GM23338 (cell line): ENCODE results near the gene CDX1. TPM values are rescaled to one million over a fixed set of nuclear protein-coding genes. Genes with fewer than 3 reads are reported as not detected.

Experiments used
- ATAC-seq: fragments of 200-7000 bp; cut with Tn5 transposase; 3 replicates; pipeline ENCODE4 v1.9.1; 2020
- DNase-seq: peaks from one replicate; pipeline ENCODE4 v3.0.0-alpha.2; 2015; ENCODE audit warnings: low spot score
- H2AFZ ChIP-seq: fragments of 200-600 bp; sonication (generic); 2 replicates; pipeline ENCODE4 v1.8.0; 2016; ENCODE audit warnings: antibody characterized with exemption, mild to moderate bottlenecking, moderate library complexity
- H3F3A ChIP-seq: fragments of 200-600 bp; sonication (generic); replicated peaks from 2 replicates; pipeline ENCODE4 v1.8.0; 2017; ENCODE audit warnings: antibody characterized with exemption, mixed run types, low read depth
- H3K27ac ChIP-seq: fragments of 200-600 bp; sonication (generic); 2 replicates; pipeline ENCODE4 v1.6.1; 2016; ENCODE audit warnings: low read depth
- H3K27me3 ChIP-seq: fragments of 200-600 bp; sonication (generic); 2 replicates; pipeline ENCODE4 v1.8.0; 2016; ENCODE audit warnings: mild to moderate bottlenecking, mixed run types, moderate library complexity; ENCODE audit not compliant: insufficient read depth
- H3K36me3 ChIP-seq: fragments of 200-600 bp; sonication (generic); 2 replicates; pipeline ENCODE4 v1.8.0; 2016; ENCODE audit warnings: mild to moderate bottlenecking; ENCODE audit not compliant: insufficient read depth
- H3K4me1 ChIP-seq: fragments of 200-600 bp; sonication (generic); 2 replicates; pipeline ENCODE4 v1.8.0; 2016; ENCODE audit warnings: mild to moderate bottlenecking, moderate library complexity; ENCODE audit not compliant: insufficient read depth
- H3K4me2 ChIP-seq: fragments of 200-600 bp; sonication (generic); 2 replicates; pipeline ENCODE4 v1.7.1; 2017; ENCODE audit warnings: mixed run types
- H3K4me3 ChIP-seq: fragments of 200-600 bp; sonication (generic); 2 replicates; pipeline ENCODE4 v1.6.1; 2016; ENCODE audit warnings: mixed run types
- H3K79me2 ChIP-seq: fragments of 200-600 bp; sonication (generic); replicated peaks from 2 replicates; pipeline ENCODE4 v1.8.0; 2017; ENCODE audit warnings: mild to moderate bottlenecking; ENCODE audit not compliant: insufficient read depth
- H3K9me2 ChIP-seq: fragments of 200-600 bp; sonication (generic); 2 replicates; pipeline ENCODE4 v1.8.0; 2017; ENCODE audit not compliant: insufficient read depth
- H4K20me1 ChIP-seq: fragments of 200-600 bp; sonication (generic); replicated peaks from 2 replicates; pipeline ENCODE4 v1.8.0; 2017; ENCODE audit warnings: mild to moderate bottlenecking; ENCODE audit not compliant: insufficient read depth
- H3K27ac Mint-ChIP-seq: 2 replicates; pipeline ENCODE4 v1.8.0; 2020; ENCODE audit warnings: inconsistent platforms, mild to moderate bottlenecking, moderate library complexity, mixed read lengths
- H3K27me3 Mint-ChIP-seq: 3 replicates; pipeline ENCODE4 v1.8.0; 2022; ENCODE audit warnings: low read depth, mild to moderate bottlenecking, moderate library complexity, mixed read lengths, inconsistent platforms; ENCODE audit not compliant: insufficient read depth, poor library complexity
- H3K36me3 Mint-ChIP-seq: 3 replicates; pipeline ENCODE4 v1.8.0; 2021; ENCODE audit warnings: low read depth, mild to moderate bottlenecking, inconsistent platforms, moderate library complexity, mixed read lengths
- H3K4me1 Mint-ChIP-seq: 3 replicates; pipeline ENCODE4 v1.8.0; 2020; ENCODE audit warnings: mild to moderate bottlenecking, inconsistent platforms, mixed read lengths
- H3K4me3 Mint-ChIP-seq: 3 replicates; pipeline ENCODE4 v1.8.0; 2021; ENCODE audit warnings: moderate library complexity, mild to moderate bottlenecking, inconsistent platforms, mixed read lengths
- H3K9me3 Mint-ChIP-seq: 3 replicates; pipeline ENCODE4 v1.8.0; 2020; ENCODE audit warnings: moderate library complexity, mild to moderate bottlenecking, inconsistent platforms, mixed read lengths
- CREB1 ChIP-seq: fragments of 250-450 bp; sonication (Bioruptor Pico); IDR thresholded peaks from 2 replicates; pipeline ENCODE4 v1.5.0; 2020; ENCODE audit warnings: low read depth, mild to moderate bottlenecking, moderate library complexity
- EZH2 ChIP-seq: fragments of 200-600 bp; sonication (generic); IDR thresholded peaks from one replicate; pipeline ENCODE4 v1.8.0; 2017; ENCODE audit warnings: antibody characterized with exemption, mild to moderate bottlenecking, low read depth; ENCODE audit not compliant: unreplicated experiment
- JUNB ChIP-seq: IDR thresholded peaks from one replicate; pipeline ENCODE4 v1.6.1; 2016; ENCODE audit warnings: antibody characterized with exemption; ENCODE audit not compliant: unreplicated experiment
- POLR2AphosphoS5 ChIP-seq: IDR thresholded peaks from 2 replicates; pipeline ENCODE4 v1.6.1; 2016; ENCODE audit warnings: antibody characterized with exemption, low read depth
- STAT1 ChIP-seq: IDR thresholded peaks from one replicate; pipeline ENCODE4 v1.6.1; 2016; ENCODE audit warnings: antibody characterized with exemption; ENCODE audit not compliant: unreplicated experiment
- ZNF114 ChIP-seq: fragments of 250-450 bp; sonication (Bioruptor Pico); IDR thresholded peaks from 2 replicates; pipeline ENCODE4 v1.5.0; 2020; ENCODE audit warnings: mild to moderate bottlenecking, moderate library complexity
- ZNF331 ChIP-seq: fragments of 250-450 bp; sonication (Bioruptor Pico); IDR thresholded peaks from 2 replicates; pipeline ENCODE4 v1.5.0; 2020; ENCODE audit warnings: low read depth, mild to moderate bottlenecking, moderate library complexity
- polyA plus RNA-seq: library from polyadenylated mRNA; unstranded; fragments of >200 nt; fragmentation: Nextera tagmentation; extraction: Ambion mirVana; gene quantifications from 2 replicates; pipeline ENCODE4 v1.2.1, GENCODE V29; 2016
- total RNA-seq: library from RNA; depleted of rRNA; stranded (reverse); fragments of >200 nt; shearing (Covaris generic); gene quantifications from 2 replicates; pipeline ENCODE4 v1.2.3, GENCODE V29; 2014
- TF ChIP-seq, protein P1 (sequence below): IDR thresholded peaks from one replicate; pipeline ENCODE4 v1.6.1; 2018; ENCODE audit warnings: antibody characterized with exemption; ENCODE audit not compliant: unreplicated experiment
- TF ChIP-seq, protein P2 (sequence below): IDR thresholded peaks from 2 replicates; pipeline ENCODE4 v1.6.1; 2016; ENCODE audit warnings: antibody characterized with exemption
- TF ChIP-seq, protein P3 (sequence below): fragments of 250-450 bp; sonication (Bioruptor Pico); IDR thresholded peaks from 2 replicates; pipeline ENCODE4 v1.5.0; 2020; ENCODE audit warnings: mild to moderate bottlenecking, moderate library complexity

Gene CDX1
- total and polyA plus RNA-seq, 2 experiments from 2014 or later, result not detected

DNA sequence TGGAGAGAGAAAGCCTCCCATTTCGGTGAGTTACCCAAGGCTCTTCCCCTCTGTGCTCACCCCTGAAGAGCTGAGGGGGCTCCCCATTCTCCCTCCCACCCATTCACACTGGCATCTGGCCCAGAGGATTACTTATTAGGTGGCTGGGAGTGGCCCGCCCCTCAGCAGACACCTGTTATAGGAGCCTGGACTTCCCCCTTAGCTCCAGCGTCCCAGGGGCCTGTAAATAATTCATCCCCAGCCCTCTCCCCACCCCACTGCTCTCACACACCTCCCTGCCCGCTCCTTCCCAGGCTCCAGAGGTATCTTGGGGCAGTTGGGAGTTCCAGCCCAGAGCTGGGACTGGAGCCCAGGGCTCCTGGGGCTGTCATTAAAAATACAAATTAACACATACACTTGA lies 11.7 kb downstream of the CDX1 start (continued):
- TF ChIP-seq, protein P1, sequence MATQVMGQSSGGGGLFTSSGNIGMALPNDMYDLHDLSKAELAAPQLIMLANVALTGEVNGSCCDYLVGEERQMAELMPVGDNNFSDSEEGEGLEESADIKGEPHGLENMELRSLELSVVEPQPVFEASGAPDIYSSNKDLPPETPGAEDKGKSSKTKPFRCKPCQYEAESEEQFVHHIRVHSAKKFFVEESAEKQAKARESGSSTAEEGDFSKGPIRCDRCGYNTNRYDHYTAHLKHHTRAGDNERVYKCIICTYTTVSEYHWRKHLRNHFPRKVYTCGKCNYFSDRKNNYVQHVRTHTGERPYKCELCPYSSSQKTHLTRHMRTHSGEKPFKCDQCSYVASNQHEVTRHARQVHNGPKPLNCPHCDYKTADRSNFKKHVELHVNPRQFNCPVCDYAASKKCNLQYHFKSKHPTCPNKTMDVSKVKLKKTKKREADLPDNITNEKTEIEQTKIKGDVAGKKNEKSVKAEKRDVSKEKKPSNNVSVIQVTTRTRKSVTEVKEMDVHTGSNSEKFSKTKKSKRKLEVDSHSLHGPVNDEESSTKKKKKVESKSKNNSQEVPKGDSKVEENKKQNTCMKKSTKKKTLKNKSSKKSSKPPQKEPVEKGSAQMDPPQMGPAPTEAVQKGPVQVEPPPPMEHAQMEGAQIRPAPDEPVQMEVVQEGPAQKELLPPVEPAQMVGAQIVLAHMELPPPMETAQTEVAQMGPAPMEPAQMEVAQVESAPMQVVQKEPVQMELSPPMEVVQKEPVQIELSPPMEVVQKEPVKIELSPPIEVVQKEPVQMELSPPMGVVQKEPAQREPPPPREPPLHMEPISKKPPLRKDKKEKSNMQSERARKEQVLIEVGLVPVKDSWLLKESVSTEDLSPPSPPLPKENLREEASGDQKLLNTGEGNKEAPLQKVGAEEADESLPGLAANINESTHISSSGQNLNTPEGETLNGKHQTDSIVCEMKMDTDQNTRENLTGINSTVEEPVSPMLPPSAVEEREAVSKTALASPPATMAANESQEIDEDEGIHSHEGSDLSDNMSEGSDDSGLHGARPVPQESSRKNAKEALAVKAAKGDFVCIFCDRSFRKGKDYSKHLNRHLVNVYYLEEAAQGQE, result no peak
- TF ChIP-seq ZNF114 (CRISPR knock-in tag) (no peak), JUNB (no peak), POLR2AphosphoS5 (no peak)

DNA sequence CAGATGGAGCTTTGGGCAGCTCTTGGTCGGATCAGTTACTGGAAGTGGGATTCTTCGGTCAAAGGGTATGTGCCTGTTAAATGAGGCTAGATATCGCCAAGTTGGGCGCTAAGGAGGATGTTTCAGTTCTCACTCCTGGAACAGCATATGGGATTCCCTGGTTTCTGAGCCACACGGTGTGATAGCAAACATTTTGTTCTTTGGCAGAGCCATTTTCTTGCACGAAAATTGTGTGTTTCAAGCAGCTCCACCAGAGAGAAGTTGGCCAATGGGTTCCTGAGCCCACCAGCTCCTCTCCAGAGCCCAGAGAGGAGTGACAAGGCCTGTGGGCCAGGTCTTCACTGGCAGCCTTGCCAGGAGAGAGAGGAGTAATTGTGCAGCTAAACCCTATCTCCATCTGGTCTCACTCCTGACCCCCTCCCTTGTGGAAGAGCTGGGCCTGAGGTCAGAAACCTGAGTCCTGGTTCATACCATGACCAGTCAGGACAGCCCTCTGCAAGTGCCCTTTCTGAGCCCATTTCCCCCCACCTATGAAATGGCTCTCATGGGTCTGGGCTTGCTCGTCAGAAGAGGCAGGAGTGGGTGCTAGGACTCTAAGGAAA lies 12.5 kb downstream of the CDX1 start:
- H3K9me3 Mint-ChIP-seq, result no peaks in the 10 kb centered on the region
- no peaks in the 10 kb centered on the region for H3K36me3 ChIP-seq
- peaks cover 17% of the 10 kb centered on the region for H3K27me3 Mint-ChIP-seq
- no peaks in the 10 kb centered on the region for H3K79me2 ChIP-seq
- no peak overlapping the region for H2AFZ ChIP-seq
- no peaks in the 10 kb centered on the region for H3K27me3 ChIP-seq
- no peak overlapping the region for H3K27ac ChIP-seq
- DNase-seq, result no peak
- H3F3A ChIP-seq, result no peaks in the 10 kb centered on the region
- H4K20me1 ChIP-seq, result no peaks in the 10 kb centered on the region
- H3K4me2 ChIP-seq, result no peak overlapping the region
- peaks cover 2% of the 10 kb centered on the region; the same call in 2 of the 3 replicates for H3K4me1 Mint-ChIP-seq
- no peaks in the 10 kb centered on the region for H3K36me3 Mint-ChIP-seq
- no peaks in the 10 kb centered on the region for H3K4me1 ChIP-seq
- no peaks in the 10 kb centered on the region for H3K9me2 ChIP-seq
- H3K27ac Mint-ChIP-seq, result no peak overlapping the region
- ATAC-seq, result no peak
- no peak overlapping the region for H3K4me3 ChIP-seq
- no peak overlapping the region for H3K4me3 Mint-ChIP-seq
- TF ChIP-seq POLR2AphosphoS5, result no peak
- TF ChIP-seq, protein P2, sequence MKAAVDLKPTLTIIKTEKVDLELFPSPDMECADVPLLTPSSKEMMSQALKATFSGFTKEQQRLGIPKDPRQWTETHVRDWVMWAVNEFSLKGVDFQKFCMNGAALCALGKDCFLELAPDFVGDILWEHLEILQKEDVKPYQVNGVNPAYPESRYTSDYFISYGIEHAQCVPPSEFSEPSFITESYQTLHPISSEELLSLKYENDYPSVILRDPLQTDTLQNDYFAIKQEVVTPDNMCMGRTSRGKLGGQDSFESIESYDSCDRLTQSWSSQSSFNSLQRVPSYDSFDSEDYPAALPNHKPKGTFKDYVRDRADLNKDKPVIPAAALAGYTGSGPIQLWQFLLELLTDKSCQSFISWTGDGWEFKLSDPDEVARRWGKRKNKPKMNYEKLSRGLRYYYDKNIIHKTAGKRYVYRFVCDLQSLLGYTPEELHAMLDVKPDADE, result no peak
- TF ChIP-seq CREB1 (CRISPR knock-in tag), result no peak
- no peak for TF ChIP-seq STAT1
- TF ChIP-seq ZNF331 (CRISPR knock-in tag), result no peak
- no peak for TF ChIP-seq ZNF114 (CRISPR knock-in tag)
- TF ChIP-seq, protein P3, sequence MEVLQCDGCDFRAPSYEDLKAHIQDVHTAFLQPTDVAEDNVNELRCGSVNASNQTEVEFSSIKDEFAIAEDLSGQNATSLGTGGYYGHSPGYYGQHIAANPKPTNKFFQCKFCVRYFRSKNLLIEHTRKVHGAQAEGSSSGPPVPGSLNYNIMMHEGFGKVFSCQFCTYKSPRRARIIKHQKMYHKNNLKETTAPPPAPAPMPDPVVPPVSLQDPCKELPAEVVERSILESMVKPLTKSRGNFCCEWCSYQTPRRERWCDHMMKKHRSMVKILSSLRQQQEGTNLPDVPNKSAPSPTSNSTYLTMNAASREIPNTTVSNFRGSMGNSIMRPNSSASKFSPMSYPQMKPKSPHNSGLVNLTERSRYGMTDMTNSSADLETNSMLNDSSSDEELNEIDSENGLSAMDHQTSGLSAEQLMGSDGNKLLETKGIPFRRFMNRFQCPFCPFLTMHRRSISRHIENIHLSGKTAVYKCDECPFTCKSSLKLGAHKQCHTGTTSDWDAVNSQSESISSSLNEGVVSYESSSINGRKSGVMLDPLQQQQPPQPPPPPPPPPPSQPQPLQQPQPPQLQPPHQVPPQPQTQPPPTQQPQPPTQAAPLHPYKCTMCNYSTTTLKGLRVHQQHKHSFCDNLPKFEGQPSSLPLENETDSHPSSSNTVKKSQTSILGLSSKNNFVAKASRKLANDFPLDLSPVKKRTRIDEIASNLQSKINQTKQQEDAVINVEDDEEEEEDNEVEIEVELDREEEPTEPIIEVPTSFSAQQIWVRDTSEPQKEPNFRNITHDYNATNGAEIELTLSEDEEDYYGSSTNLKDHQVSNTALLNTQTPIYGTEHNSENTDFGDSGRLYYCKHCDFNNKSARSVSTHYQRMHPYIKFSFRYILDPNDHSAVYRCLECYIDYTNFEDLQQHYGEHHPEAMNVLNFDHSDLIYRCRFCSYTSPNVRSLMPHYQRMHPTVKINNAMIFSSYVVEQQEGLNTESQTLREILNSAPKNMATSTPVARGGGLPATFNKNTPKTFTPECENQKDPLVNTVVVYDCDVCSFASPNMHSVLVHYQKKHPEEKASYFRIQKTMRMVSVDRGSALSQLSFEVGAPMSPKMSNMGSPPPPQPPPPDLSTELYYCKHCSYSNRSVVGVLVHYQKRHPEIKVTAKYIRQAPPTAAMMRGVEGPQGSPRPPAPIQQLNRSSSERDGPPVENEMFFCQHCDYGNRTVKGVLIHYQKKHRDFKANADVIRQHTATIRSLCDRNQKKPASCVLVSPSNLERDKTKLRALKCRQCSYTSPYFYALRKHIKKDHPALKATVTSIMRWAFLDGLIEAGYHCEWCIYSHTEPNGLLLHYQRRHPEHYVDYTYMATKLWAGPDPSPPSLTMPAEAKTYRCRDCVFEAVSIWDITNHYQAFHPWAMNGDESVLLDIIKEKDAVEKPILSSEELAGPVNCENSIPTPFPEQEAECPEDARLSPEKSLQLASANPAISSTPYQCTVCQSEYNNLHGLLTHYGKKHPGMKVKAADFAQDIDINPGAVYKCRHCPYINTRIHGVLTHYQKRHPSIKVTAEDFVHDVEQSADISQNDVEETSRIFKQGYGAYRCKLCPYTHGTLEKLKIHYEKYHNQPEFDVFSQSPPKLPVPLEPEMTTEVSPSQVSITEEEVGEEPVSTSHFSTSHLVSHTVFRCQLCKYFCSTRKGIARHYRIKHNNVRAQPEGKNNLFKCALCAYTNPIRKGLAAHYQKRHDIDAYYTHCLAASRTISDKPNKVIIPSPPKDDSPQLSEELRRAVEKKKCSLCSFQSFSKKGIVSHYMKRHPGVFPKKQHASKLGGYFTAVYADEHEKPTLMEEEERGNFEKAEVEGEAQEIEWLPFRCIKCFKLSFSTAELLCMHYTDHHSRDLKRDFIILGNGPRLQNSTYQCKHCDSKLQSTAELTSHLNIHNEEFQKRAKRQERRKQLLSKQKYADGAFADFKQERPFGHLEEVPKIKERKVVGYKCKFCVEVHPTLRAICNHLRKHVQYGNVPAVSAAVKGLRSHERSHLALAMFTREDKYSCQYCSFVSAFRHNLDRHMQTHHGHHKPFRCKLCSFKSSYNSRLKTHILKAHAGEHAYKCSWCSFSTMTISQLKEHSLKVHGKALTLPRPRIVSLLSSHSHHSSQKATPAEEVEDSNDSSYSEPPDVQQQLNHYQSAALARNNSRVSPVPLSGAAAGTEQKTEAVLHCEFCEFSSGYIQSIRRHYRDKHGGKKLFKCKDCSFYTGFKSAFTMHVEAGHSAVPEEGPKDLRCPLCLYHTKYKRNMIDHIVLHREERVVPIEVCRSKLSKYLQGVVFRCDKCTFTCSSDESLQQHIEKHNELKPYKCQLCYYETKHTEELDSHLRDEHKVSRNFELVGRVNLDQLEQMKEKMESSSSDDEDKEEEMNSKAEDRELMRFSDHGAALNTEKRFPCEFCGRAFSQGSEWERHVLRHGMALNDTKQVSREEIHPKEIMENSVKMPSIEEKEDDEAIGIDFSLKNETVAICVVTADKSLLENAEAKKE (CRISPR knock-in tag), result no peak
- TF ChIP-seq, protein P1, result no peak
- TF ChIP-seq EZH2, result no peak
